LNCaP clone FGC (cell line): ENCODE data around the gene RBM33.

ENCODE experiments used
- DNase-seq: peaks from one replicate; pipeline ENCODE4 v3.0.0-alpha.2; 2011; ENCODE audit warnings: low read depth
- H3K4me3 ChIP-seq: 2 replicates; pipeline ENCODE4 v1.5.1; 2011; ENCODE audit warnings: mild to moderate bottlenecking, low read depth, low read length, control low read depth
- CTCF ChIP-seq: IDR thresholded peaks from 2 replicates; pipeline ENCODE4 v1.5.1; 2012; ENCODE audit warnings: mild to moderate bottlenecking; ENCODE audit not compliant: control insufficient read depth, insufficient read depth; ENCODE audit errors: extremely low read depth

The RBM33 gene

DNA sequence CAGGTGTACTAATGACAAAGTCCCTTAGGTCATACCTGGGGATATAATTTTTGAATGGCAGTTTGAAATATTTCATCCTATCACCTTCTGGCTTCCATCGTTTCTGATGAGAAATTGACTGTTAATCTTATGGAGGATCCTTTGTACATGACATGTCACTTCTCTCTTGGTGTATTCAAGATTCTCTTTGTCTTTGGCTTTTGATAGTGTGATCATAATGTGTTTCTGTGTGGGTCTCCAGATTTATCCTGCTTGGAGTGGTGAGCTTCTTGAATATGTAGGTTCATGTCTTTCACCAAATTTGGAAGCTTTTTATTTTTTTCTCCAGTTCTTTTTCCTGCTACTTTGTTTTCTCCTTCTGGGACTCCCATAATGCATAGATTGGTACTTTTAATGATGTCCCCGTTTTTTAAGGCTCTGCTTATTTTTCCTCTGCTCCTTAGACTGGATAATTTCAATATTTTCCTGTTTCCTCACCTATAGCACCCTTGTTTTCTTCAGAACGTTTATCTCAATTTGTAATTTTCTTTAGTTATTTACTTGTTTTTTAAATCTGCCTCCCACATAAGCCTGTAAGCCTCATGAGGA lies 4.4 kb downstream of the RBM33 start:
- TF ChIP-seq CTCF = no peak

DNA sequence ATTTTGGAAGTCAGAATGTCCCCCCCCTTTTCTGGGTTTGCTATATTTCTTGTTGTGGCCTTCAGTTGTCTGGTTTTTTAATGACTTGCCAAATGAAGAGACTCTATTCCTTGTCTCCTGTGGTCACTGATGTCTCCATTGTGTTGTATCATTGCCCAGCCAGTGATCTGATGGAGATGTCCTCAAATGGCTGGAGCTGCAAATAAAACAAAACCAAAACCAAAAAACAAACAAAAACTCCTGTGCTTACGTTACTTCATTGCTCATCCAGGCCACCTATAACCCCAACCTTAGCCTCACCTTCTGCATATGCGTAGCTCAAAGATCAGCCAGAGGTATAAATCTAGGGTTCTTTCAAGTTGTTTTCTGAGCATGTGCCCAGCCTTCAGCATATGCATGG lies 5.1 kb downstream of the RBM33 start:
- no peak overlapping the region for H3K4me3 ChIP-seq
- TF ChIP-seq CTCF = no peak

More for the DNA sequence above, 4.4 kb downstream of the RBM33 start:
- no peak overlapping the region for H3K4me3 ChIP-seq
- DNase-seq = no peak

DNA sequence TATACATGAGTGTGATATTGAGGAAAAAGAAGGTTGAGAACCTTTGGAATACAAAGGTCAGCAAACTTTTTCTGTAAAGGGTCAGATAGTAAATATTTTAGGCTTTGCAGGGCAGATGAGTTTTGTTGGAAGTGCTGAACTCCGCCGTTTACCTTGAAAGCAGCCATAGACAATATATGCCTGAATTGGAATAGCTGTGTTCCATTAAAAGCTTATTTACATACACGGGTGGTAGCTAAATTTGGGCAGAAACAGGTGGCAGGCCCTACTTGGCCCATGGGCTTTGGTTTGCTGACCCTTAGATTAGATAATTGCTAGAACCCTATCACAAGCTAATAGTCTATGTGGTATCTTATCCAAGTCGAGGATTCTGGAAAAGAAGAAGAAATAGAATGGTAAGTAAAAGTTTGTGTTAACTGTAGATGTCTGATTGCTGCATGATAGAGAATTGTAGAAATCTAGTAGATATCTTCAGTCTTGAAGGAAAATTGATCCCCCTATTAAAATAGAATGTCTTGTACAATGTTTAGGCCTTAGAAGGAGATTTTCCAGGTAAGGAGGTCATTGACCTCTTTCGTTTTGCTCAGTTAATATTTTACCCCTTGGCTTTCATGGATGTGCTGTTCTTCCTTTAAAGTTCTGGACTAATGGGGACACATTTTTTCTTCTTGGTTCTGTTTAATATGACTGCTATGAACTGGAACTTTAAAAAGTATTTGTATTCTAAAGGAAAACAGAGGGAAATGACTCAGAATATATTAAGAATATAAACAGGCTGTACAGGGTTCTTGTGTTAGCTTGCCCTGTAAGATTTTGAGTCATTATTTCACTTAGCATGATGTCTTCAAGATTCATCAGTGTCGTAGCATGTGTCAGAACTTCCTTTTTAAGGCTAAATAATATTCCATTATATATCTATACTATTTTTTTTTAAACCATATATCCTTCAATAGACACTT lies 8.0 kb downstream of the RBM33 start:
- no peak for DNase-seq
- no peak for TF ChIP-seq CTCF
- no peak overlapping the region for H3K4me3 ChIP-seq

More for the DNA sequence above, 5.1 kb downstream of the RBM33 start:
- DNase-seq = no peak

DNA sequence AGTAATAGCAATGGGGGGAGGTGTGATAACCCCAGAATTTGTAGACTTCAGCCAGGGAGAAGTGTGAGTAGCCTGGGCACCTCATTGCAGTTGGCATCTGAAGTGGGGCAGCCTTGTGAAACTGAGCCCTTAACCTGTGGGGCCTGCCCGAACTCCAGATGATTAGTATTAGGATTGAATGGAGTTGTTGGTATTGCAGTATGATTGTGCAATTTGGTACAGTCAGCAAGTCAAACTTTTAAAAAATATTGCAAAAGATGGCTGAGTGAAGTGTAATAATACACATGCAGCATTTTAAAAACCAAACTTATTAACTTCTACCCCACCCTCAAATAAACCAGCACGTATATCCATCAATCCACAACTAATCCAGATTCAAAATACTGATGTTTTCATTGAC lies 9.3 kb downstream of the RBM33 start:
- no peak for DNase-seq
- H3K4me3 ChIP-seq = no peak overlapping the region
- no peak for TF ChIP-seq CTCF

- no peak for TF ChIP-seq CTCF
- no peak for DNase-seq
- no peak overlapping the region for H3K4me3 ChIP-seq
Measured at GRCh38 chr7:155656891-155657290, 12.4 kb downstream of the RBM33 start.

- no peak for TF ChIP-seq CTCF
- DNase-seq = no peak
- no peak overlapping the region for H3K4me3 ChIP-seq
Measured at GRCh38 chr7:155660059-155660757, 15.7 kb downstream of the RBM33 start.
